ENCODE data around the gene TMUB1. TPM values are rescaled to one million over a fixed set of nuclear protein-coding genes. Genes with fewer than 3 reads are reported as not detected.
A peak's percentile ranks its signal among the peaks of the same experiment; 100 is the strongest.

Gene TMUB1
- total RNA-seq, 1 donor from 2014 or later, result 40.3 TPM

GRCh38 chr7:151062399-151063211 is 20.7 kb downstream of the TMUB1 start:
- TF ChIP-seq CTCF (IDR thresholded peaks at IDR 0.05), result no peak
- TF ChIP-seq POLR2A (IDR thresholded peaks at IDR 0.05), result no peak
- no peak for TF ChIP-seq POLR2AphosphoS5 (IDR thresholded peaks at IDR 0.05; ENCODE audit: insufficient read depth in 1 of 2, low read depth in 1 of 2)
- peaks cover 51% of the 10 kb centered on the region for H3K4me1 ChIP-seq
- no peaks in the 10 kb centered on the region for H3K9me3 ChIP-seq
- peak overlapping the region; percentile 14 to 41 for H3K4me3 ChIP-seq
- H3K36me3 ChIP-seq, result peaks cover 0 to 37% of the 10 kb centered on the region in 2 donors
- no peak for DNase-seq (ENCODE audit: extremely low spot score in 2 of 2)
- no peaks in the 10 kb centered on the region for H3K27me3 ChIP-seq
- intact Hi-C loops (cut with DNase I), result no loop called here
- H3K27ac ChIP-seq, result peak overlapping the region; percentile 99

- H3K27ac ChIP-seq, result peak overlapping the region; percentile 99
- DNase-seq (ENCODE audit: extremely low spot score in 2 of 2), result no peak
- peak overlapping the region in 1 of 2 donors; percentile 41 for H3K4me3 ChIP-seq
- intact Hi-C loops (cut with DNase I), result no loop called here
- peaks cover 0 to 31% of the 10 kb centered on the region in 2 donors for H3K36me3 ChIP-seq
- TF ChIP-seq POLR2AphosphoS5 (IDR thresholded peaks at IDR 0.05; ENCODE audit: insufficient read depth in 1 of 2, low read depth in 1 of 2), result peak in 1 of 2 donors; percentile 13
- no peak for TF ChIP-seq CTCF (IDR thresholded peaks at IDR 0.05)
- no peaks in the 10 kb centered on the region for H3K9me3 ChIP-seq
- H3K4me1 ChIP-seq, result peaks cover 56% of the 10 kb centered on the region
- H3K27me3 ChIP-seq, result no peaks in the 10 kb centered on the region
Measured at GRCh38 chr7:151062111-151062398, 21.2 kb downstream of the TMUB1 start.

- Histone ChIP-seq H3K4me1 (peaks cover 62% of the 10 kb centered on the region), H3K36me3 (peaks cover 0 to 25% of the 10 kb centered on the region in 2 donors), H3K4me3 (peak overlapping the region in 1 of 2 donors; percentile 91), H3K9me3 (no peaks in the 10 kb centered on the region), H3K27me3 (no peaks in the 10 kb centered on the region), H3K27ac (peak overlapping the region; percentile 99)
- TF ChIP-seq CTCF (IDR thresholded peaks at IDR 0.05) (no peak), POLR2A (IDR thresholded peaks at IDR 0.05) (no peak), POLR2AphosphoS5 (IDR thresholded peaks at IDR 0.05; ENCODE audit: insufficient read depth in 1 of 2, low read depth in 1 of 2) (no peak)
- no peak for DNase-seq (ENCODE audit: extremely low spot score in 2 of 2)
- intact Hi-C loops (cut with DNase I), result no loop called here
Measured at GRCh38 chr7:151061213-151062110, 21.8 kb downstream of the TMUB1 start.

- no peak for TF ChIP-seq CTCF (IDR thresholded peaks at IDR 0.05)
- TF ChIP-seq POLR2A (IDR thresholded peaks at IDR 0.05), result no peak
- no peak for TF ChIP-seq POLR2AphosphoS5 (IDR thresholded peaks at IDR 0.05; ENCODE audit: insufficient read depth in 1 of 2, low read depth in 1 of 2)
- Histone ChIP-seq H3K4me1 (peaks cover 63% of the 10 kb centered on the region), H3K27me3 (no peaks in the 10 kb centered on the region), H3K4me3 (peak overlapping the region; percentile 87 to 91), H3K9me3 (no peaks in the 10 kb centered on the region), H3K36me3 (peaks cover 0 to 17% of the 10 kb centered on the region in 2 donors), H3K27ac (peak overlapping the region; percentile 99)
- DNase-seq (ENCODE audit: extremely low spot score in 2 of 2), result no peak
- intact Hi-C loops (cut with DNase I), result no loop called here
Measured at GRCh38 chr7:151060416-151061212, 22.7 kb downstream of the TMUB1 start.
